ENCODE data around the gene NACC2.
"Not testable (repeated sequence)": the region's sequence is repeated elsewhere in the genome, so short reads cannot be mapped to it uniquely, and the experiment has no call there.

NACC2 gene

GRCh38 chr9:136045595-136046553 lies 49.2 kb downstream of the NACC2 start:
- no peak for DNase-seq (ENCODE audit: low read depth in 2 of 2)

GRCh38 chr9:136044971-136045594 lies 50.0 kb downstream of the NACC2 start:
- no peak for DNase-seq (ENCODE audit: low read depth in 2 of 2)

- DNase-seq (ENCODE audit: low read depth in 2 of 2) = no peak
Observed at GRCh38 chr9:136044207-136044970, 50.7 kb downstream of the NACC2 start.

DNA sequence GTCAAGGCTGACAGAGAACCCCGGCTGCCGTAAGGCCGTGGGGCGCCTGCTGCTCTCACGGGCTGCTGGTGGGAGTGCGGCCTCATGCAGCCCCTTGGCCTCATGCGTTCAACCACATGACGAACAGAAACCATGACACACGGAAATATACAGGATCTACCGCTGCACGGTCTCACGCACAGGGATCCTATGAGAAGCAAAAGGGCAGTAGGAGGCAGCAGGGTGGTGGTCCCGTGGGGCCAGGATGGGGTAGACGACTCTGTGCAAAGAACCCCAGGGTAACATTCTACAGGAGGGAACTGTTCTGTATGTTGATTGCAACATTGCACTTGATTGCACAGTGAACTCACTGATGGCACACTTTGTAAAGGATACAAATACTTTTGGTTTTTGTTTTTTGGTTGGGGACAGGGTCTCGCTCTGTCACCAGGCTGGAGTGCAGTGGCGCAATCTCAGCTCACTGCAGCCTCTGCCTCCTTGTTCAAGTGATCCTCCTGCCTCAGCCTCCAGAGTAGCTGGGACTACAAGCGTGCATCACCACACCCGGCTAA lies 51.6 kb downstream of the NACC2 start:
- no peak for DNase-seq (ENCODE audit: low read depth in 2 of 2)

DNA sequence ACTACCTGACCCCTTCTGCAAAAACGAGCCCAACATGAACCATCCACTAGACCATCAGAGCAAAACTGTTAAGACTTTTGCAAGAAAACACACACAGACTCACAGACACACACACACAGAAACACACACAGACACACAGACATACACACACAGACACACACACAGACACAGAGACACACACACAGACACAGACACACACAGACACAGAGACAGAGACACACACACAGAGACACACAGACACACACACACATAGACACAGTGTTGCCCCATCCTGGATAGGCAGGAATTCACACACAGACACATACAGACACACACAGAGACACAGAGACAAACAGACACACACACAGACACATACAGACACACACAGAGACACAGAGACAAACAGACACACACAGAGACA lies 52.5 kb downstream of the NACC2 start:
- no peak for DNase-seq (ENCODE audit: low read depth in 2 of 2)

GRCh38 chr9:136040848-136041247 lies 54.2 kb downstream of the NACC2 start:
- not testable (repeated sequence) for DNase-seq (ENCODE audit: low read depth in 2 of 2)

GRCh38 chr9:136039488-136039887 lies 55.6 kb downstream of the NACC2 start:
- no peak for DNase-seq (ENCODE audit: low read depth in 2 of 2)

DNA sequence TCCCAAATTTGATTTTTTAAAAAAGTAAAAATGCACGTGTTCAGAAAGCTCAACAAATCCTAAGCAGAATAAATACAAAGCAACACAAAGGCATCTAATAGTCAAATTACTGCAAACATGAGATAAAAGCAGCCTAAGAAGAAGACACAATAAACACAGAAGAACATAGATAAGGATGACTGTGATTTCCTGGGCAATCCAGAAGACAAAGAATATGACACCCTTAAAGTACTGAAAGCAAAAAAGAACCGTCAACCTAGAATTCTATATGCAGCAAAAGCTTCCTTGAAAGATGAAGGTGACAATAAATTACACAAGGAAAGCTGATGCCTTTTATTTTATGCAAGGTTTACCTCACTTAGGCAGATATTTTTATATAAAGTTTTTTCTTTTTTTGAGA lies 58.2 kb downstream of the NACC2 start:
- DNase-seq (ENCODE audit: low read depth in 2 of 2) = no peak

GRCh38 chr9:136036050-136036449 lies 59.0 kb downstream of the NACC2 start:
- DNase-seq (ENCODE audit: low read depth in 2 of 2) = no peak

DNA sequence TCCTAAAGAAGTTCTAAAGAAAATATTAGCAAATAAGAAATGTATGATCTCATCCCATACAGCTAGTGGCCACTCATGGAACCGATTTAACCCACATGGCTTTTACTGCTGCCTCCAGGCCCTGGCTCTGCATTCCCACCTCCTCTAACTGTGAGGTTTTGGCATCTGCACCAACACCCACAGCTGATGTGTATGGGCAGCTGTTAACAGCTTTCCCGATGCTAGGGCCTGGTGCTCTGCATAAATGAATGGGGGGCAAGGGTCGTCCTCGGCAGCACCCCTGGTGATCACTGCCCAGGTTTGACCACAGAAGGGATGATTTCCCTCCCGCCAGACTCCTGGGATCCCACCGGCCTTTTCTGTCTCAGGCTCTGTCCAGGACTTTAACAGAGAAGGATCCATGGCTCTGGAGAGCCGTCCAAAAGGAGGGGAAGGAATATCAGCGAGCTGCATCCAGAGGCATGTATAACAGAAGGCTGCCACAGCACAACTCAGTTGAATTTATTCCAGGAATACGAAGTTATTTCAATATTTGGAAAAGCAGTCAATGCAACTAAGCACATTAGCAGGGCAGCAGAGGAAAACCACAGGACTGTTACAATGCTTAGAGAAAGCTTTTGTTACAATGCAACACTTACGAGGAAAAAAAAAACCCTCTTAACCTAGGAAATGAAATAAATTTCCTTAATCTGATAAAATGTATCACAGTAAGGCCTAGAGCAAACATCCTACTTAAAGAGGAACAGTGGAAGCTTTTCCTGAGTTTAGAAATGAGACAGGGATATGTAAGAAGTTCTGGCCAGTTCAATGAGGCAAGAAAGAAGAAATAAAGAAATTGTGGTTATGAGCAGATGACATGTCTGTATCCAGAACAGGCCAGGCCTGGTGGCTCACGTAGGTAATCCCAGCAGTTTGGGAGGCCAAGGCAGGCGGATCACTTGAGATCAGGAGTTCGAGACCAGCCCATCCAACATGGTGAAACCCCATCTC lies 63.1 kb downstream of the NACC2 start:
- no peak for DNase-seq (ENCODE audit: low read depth in 2 of 2)

DNA sequence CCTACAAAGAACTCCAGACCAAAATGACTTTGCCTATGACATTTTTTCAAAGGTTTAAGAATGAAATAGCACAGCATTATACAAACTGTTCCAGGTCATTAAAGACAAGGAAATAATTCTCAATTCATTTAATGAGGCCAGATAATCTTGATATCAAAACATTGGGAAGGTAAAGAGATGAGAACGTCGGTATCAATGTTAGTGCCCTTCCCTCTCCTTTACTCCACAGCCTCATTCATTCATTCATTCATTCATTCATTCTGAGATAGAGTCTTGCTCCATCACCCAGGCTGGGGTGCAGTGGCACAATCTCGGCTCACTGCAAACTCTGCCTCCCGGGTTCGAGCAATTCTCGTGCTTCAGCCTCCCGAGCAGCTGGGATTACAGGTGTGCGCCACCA lies 64.0 kb downstream of the NACC2 start:
- DNase-seq (ENCODE audit: low read depth in 2 of 2) = no peak

DNA sequence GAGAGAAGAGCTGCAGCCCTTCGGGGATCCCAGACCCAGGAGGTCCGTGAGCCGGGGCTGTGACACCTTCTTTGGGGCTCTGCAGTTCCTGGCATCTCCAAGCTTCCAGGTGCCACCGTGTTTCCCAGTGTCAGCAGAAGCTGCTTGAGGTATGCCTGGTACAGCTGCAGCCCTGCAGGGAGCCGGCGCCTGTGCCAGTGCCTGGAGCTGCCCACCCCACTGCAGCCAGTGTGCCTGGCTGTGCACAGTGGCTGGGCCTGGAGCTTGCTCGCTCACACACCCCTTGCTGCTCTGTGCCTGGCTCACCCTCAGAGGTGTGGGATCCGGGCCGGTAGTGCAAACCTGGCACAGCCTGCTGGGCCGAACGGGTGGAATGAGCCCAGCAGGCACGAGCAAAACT lies 65.5 kb downstream of the NACC2 start:
- DNase-seq (ENCODE audit: low read depth in 2 of 2) = no peak

DNA sequence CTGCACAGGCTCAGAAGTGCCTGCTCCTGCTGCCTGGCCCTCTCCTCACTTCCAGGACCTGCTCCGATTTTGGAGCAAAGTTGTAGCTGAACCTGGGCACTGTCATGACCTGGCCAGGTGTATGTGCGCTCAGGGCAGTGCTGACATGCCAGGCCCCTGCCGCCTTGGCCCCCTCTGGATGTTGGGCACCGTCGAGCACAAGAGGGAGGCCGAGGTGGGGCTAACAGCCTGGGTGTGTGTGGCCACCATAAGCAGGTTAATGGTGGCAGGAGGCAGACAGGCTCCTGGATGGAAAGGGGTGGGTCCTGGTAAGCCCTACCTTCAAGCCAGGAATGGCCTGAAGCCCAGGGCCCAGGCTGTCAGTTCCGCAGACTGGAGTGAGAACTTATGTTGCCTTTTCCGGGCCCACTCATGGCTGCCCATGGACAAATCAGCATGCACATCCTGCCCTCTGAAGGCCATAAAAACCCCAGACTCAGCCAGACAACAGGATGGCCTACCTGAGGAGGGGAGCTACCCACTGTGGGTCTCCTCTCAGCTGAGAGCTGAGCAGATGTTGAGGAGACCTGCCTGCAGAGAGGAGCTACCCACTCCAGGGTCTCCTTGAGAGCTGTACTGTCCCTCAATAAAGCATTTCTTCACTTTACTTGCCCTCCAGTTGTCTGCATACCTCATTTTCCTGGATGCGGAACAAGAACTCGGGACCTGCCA lies 66.2 kb downstream of the NACC2 start:
- no peak for DNase-seq (ENCODE audit: low read depth in 2 of 2)

- DNase-seq (ENCODE audit: low read depth in 2 of 2) = not testable (repeated sequence)
Observed at GRCh38 chr9:136026943-136027289, 68.2 kb downstream of the NACC2 start.

DNA sequence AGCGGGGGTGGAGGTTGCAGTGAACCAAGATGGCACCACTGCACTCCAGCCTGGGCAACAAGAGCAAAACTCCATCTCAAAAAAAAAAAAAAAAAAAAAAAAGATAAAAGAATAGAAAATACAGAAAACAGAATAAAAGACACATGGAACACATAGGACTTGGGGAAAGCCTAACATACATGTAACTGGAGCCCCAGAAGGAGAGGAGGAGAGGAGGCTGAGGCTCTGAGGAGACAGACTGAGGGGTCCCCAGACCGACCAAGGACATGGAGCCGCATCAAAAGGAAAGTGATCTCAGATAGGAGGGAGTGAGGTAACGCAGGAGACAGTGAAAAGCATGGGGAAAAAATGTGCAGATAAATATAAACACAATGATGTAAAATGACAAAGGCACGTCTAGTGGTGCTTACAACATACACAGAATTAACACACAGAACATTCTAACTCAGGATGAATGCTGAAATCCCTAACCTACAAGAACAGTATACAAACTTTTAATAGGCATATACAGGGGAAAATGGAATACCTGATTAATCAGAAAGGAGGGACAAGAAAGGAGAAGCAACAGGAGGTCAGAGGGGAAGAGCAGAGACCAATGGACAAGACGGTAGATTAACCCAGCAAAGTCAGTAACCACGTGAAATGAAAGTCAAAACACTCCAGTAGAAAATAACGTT lies 68.7 kb downstream of the NACC2 start:
- no peak for DNase-seq (ENCODE audit: low read depth in 2 of 2)

DNA sequence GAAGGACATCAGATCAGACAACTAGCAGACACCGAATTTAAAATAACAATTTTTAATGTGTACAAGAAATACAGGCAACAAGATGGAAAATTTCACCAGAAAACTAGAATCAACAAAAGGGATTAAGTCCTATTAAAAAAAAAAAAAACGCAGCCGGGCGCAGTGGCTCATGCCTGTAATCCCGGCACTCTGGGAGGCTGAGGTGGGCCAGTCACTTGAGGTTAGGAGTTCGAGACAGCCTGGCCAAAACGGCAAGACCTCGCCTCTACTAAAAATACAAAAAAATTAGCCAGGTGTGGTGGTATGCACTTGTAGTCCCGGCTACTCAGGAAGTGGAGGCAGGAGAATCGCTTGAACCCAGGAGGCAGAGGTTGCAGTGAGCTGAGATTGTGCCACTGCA lies 69.6 kb downstream of the NACC2 start:
- no peak for DNase-seq (ENCODE audit: low read depth in 2 of 2)

GRCh38 chr9:136024696-136025316 lies 70.3 kb downstream of the NACC2 start:
- no peak for DNase-seq (ENCODE audit: low read depth in 2 of 2)

- DNase-seq (ENCODE audit: low read depth in 2 of 2) = no peak
Observed at GRCh38 chr9:136024286-136024685, 70.8 kb downstream of the NACC2 start.
